ENCODE measurements around the gene ACBD5.

The ACBD5 gene

GRCh38 chr10:27152687-27153086, 87.9 kb downstream of the ACBD5 start:
- no peak for DNase-seq (ENCODE audit: low read depth in 2 of 2, low spot score in 1 of 2)

- DNase-seq (ENCODE audit: low read depth in 2 of 2, low spot score in 1 of 2) = no peak
Observed at GRCh38 chr10:27150261-27150660, 90.3 kb downstream of the ACBD5 start.

GRCh38 chr10:27147701-27148100, 92.9 kb downstream of the ACBD5 start:
- DNase-seq (ENCODE audit: low read depth in 2 of 2, low spot score in 1 of 2) = no peak

GRCh38 chr10:27145937-27146336, 94.7 kb downstream of the ACBD5 start:
- no peak for DNase-seq (ENCODE audit: low read depth in 2 of 2, low spot score in 1 of 2)
